Thymus (tissue), 14 donors: ENCODE results near the gene DEFB108B. TPM values are rescaled to one million over a fixed set of nuclear protein-coding genes. Genes with fewer than 3 reads are reported as not detected.
"Not testable (repeated sequence)": the region's sequence is repeated elsewhere in the genome, so short reads cannot be mapped to it uniquely, and the experiment has no call there.

Experiments
- DNase-seq, 9 donors: peaks; one replicate each; pipeline ENCODE4 v3.0.0-alpha.2; 2013; ENCODE audit warnings: low spot score in 9 of 9, low read depth in 6 of 9, missing footprints in 1 of 9
- H3K27ac ChIP-seq, 2 donors: one replicate each; pipeline ENCODE4 v1.5.1; 2013; ENCODE audit warnings: control low read depth in 1 of 2, low read depth in 1 of 2, low read length in 1 of 2, mild to moderate bottlenecking in 1 of 2, moderate library complexity in 1 of 2
- H3K27me3 ChIP-seq, 2 donors: one replicate each; pipeline ENCODE4 v1.5.1; 2013; ENCODE audit warnings: low read length in 1 of 2; ENCODE audit not compliant: control insufficient read depth in 2 of 2, insufficient read depth in 1 of 2
- H3K36me3 ChIP-seq, 2 donors: one replicate each; pipeline ENCODE4 v1.5.1; 2013; ENCODE audit warnings: low read length in 1 of 2, mild to moderate bottlenecking in 1 of 2, moderate library complexity in 1 of 2; ENCODE audit not compliant: control insufficient read depth in 2 of 2, insufficient read depth in 2 of 2
- H3K4me1 ChIP-seq, 2 donors: one replicate each; pipeline ENCODE4 v1.5.1; 2013; ENCODE audit warnings: low read length in 2 of 2; ENCODE audit not compliant: control insufficient read depth in 2 of 2, insufficient read depth in 2 of 2
- H3K4me3 ChIP-seq, 2 donors: one replicate each; pipeline ENCODE4 v1.5.1; 2013; ENCODE audit warnings: low read length in 2 of 2, control low read depth in 1 of 2, mild to moderate bottlenecking in 1 of 2
- H3K9me3 ChIP-seq, 2 donors: one replicate each; pipeline ENCODE4 v1.5.1; 2013; ENCODE audit warnings: low read length in 1 of 2, mild to moderate bottlenecking in 1 of 2; ENCODE audit not compliant: control insufficient read depth in 2 of 2, insufficient read depth in 1 of 2
- WGBS: extraction: QIAGEN DNeasy Blood & Tissue Kit; methylation state at CpG from one replicate; pipeline ENCODE4 v1.1.7; 2013; 5-methylcytosine and 5-hydroxymethylcytosine counted together
- long read RNA-seq, 10 donors: transcript quantifications; one replicate each; lab custom pipeline, GENCODE V29; 2026
- polyA plus RNA-seq: library from polyadenylated mRNA; stranded (reverse); fragments of 200-250 nt; gene quantifications from one replicate; pipeline ENCODE4 v1.2.3, GENCODE V29; 2013
- total RNA-seq: library from RNA; stranded (reverse); fragments of 120-200 nt; gene quantifications from one replicate; pipeline ENCODE4 v1.2.4, GENCODE V29; 2013
- donor health status: healthy.

DEFB108B gene, protein sequence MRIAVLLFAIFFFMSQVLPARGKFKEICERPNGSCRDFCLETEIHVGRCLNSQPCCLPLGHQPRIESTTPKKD
- not detected for total RNA-seq
- polyA plus RNA-seq, result not detected
- long read RNA-seq, donor 1, result 0 reads
- long read RNA-seq, donor 2, result 0 reads
- long read RNA-seq, donor 3, result 0 reads
- long read RNA-seq, donor 4, result 0 reads
- long read RNA-seq, donor 5, result 0 reads
- long read RNA-seq, donor 6, result 0 reads
- long read RNA-seq, donor 7, result 0 reads
- long read RNA-seq, donor 8, result 0 reads
- long read RNA-seq, donor 9, result 0 reads
- long read RNA-seq, donor 10, result 0 reads

DNA sequence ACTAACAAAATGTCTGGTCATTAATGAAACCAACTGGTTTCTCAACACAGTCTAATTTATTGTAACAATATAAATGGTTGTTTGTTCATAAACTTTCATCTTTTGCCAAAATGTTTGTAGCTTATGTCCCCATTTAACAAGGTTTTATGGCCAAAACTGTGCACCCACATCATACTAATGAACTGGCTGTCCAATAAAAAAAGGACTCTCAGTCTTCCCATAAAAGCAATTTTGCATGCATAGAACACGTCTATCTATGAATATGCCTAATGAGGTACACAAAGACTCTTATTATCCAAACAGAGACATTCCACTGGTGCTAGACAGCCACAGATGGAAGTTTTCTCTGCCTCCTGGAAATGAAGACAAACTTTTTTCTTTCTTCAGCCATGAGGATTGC is at the start of gene DEFB108B:
TSS of gene DEFB108B (plus strand) at position 390 of the 400 bp plus-strand sequence. CDS start at position 390, 0 bp downstream.
- not testable (repeated sequence) for DNase-seq, H3K9me3 ChIP-seq, H3K36me3 ChIP-seq, H3K27me3 ChIP-seq, H3K4me3 ChIP-seq, H3K27ac ChIP-seq, H3K4me1 ChIP-seq
- WGBS, result 0% methylated on average over 1 of the region's 1 CpG

DNA sequence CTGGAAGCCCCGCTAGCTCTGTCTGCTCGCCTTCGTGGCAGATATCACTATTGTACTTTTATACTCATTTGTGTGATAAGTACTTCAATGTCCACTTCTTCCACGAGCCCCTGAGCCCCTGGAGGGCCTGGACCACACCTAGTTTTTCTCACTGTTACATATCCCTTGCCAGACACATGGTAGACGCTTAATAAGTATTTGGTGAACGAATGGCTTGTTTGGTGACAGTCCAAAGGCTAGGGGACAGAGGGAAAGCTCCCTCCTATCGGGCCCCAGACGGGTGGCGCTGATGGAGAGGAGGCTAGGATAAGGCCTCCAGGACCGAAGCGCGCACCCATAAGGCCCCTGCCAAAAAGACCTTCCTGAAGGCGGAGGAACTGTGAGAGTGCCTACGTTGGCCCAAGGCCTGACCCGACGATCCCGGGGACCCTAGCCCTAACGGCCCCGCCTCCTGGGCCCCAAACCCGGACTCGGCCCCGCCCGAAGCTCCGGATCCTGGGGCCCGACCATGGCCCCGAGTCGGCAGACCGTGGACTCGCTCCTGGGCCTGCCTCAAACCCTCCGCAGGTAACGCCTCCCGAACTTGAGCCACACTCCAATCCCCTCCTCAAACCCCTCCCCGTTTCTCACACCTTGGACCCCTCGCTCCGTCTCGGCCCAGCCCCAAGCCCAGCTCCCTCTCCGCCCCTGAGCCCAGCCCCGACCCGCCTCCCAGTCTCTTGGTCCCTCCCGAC is 46.7 kb upstream of the DEFB108B start:
- WGBS, result 9% methylated on average over 40 of the region's 40 CpGs
- H3K4me1 ChIP-seq, H3K36me3 ChIP-seq, H3K27me3 ChIP-seq, H3K9me3 ChIP-seq: not testable (repeated sequence)
- Histone ChIP-seq H3K4me3 (peak overlapping the region; percentile 56 to 64), H3K27ac (peak overlapping the region; percentile 37 to 70)
- DNase-seq, result peak; percentile 30 to 82 (median 60)

DNA sequence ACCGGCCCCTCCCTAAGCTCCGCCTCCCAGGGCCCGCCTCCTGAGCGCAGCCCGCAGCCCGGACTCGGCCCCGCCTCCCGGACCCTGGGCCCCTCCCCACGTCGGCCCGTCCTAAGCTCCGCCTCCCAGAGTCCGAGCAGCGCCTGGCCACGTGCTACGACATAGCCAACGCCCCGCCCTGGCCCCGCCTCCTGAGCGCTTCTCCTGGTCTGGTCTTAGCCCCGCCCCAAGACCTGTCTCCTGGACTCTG is 46.2 kb upstream of the DEFB108B start:
- H3K27me3 ChIP-seq, H3K36me3 ChIP-seq, H3K4me1 ChIP-seq, H3K9me3 ChIP-seq: not testable (repeated sequence)
- DNase-seq, result peak; percentile 70 to 97 (median 91)
- 1% methylated on average over 22 of the region's 22 CpGs for WGBS
- Histone ChIP-seq H3K27ac (peak overlapping the region; percentile 85 to 95), H3K4me3 (peak overlapping the region; percentile 56 to 64)

DNA sequence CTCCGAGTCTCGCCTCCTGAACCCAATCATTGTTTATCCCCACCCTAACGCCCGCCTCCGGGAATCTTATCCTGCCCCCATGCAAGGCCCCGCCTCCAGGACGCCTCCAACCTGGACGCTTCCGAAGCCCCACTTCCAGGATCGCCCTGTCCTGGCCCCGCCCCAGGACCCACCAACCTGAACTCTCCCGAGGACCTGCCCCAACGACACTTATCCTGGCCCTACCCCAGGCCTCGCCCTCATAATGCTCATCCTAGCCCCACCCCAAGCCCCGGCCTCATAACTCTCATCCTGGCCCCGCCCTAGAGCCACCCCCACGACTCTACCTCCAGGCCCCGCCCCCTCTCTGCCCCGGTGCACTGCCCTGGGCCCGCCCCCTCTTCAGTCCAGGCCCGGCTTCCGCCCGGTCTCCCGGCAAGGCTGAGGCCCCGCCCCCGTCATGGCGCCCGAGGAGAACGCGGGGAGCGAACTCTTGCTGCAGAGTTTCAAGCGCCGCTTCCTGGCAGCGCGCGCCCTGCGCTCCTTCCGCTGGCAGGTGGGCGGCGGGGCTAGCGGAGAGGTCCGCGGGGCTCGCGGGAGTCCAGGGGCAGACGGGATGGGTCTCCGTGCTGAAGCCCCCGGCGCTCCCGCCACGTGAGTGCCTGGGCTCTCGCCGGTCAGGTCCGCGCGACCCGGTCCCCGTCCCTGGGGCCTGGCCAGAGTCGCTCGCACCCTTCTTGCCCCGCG is 45.7 kb upstream of the DEFB108B start:
- no peaks in the 10 kb centered on the region for H3K9me3 ChIP-seq
- peak overlapping the region; percentile 56 to 64 for H3K4me3 ChIP-seq
- peak overlapping the region; percentile 85 to 95 for H3K27ac ChIP-seq
- peaks cover 0 to 1% of the 10 kb centered on the region in 2 donors for H3K27me3 ChIP-seq
- under 1% methylated on average over 60 of the region's 62 CpGs for WGBS
- peaks cover 0 to 6% of the 10 kb centered on the region in 2 donors for H3K4me1 ChIP-seq
- H3K36me3 ChIP-seq, result no peaks in the 10 kb centered on the region
- DNase-seq, result peak; percentile 78 to 95 (median 90)

DNA sequence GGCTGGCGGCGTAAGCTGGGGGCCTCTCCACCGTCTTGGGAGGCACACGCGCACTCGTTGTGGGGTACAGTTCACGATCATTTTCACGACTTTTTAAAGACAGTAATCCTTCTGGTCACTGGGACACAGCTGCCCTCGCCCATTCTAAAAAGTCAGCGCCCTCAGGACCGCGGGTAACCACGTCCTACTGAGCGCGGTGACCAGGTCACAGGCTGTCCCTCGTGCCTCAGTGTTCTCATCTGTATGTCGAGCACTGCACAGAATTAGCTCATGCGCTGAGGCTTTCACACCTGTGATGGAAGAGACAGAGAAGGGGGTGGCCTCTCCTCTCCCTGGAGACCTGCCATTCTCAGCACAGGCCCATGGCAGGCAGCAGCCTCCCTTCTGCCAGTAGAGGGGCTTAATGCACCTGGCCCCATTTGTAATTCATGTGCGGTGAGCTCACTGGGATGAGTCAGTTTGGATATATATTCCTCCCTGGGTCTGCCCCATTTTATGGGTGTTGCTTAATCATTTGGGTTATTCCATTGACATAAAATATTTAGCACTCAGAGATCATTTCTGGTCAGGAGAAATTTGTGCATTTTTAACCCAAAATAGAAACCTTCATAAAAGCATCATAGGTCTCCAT is 45.1 kb upstream of the DEFB108B start:
- not testable (repeated sequence) for H3K9me3 ChIP-seq, H3K4me1 ChIP-seq, H3K36me3 ChIP-seq, H3K27me3 ChIP-seq
- peak overlapping the region; percentile 47 to 86 for H3K27ac ChIP-seq
- 6% methylated on average over 19 of the region's 19 CpGs for WGBS
- peak in 5 of 9 donors; percentile 4 to 51 (median 20) for DNase-seq
- peak overlapping the region; percentile 56 to 64 for H3K4me3 ChIP-seq

DNA sequence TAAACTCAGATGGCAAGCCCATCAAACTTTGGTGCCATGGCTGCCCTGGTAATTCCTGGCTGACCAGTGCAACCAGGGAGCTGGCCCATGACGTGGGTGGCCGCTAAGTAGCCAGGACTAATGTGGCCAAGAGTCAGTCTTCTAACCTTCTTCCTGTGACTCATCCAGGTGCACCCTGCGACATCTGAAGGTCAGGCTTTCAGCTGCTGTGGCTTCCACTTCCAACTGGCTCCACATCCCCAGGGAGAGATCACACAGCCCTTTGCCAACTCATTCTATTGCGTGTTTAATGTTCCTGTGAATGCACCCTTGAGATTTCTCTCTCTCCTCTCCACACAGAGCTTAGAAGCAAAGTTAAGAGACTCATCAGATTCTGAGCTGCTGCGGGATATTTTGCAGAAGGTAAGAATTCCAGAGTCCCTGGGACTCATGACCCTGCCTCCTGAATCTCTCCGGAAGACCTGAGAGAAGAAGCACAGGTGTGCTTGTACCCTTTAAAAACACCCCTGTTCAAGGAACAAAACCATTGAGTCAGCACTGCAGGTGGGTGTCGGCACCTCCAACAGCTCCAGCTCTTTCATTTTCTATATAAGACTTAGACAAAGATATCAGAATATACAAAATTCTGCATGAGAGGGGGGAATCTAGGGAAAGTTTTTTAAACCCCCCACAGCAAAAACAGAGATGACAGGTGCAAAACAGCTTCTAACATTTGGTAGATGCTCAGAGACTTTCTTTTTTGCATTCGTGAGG is 43.4 kb upstream of the DEFB108B start:
- not testable (repeated sequence) for H3K9me3 ChIP-seq, H3K4me1 ChIP-seq, H3K4me3 ChIP-seq, DNase-seq, H3K36me3 ChIP-seq, H3K27ac ChIP-seq, H3K27me3 ChIP-seq
- WGBS, result 97% methylated on average over 8 of the region's 8 CpGs

DNA sequence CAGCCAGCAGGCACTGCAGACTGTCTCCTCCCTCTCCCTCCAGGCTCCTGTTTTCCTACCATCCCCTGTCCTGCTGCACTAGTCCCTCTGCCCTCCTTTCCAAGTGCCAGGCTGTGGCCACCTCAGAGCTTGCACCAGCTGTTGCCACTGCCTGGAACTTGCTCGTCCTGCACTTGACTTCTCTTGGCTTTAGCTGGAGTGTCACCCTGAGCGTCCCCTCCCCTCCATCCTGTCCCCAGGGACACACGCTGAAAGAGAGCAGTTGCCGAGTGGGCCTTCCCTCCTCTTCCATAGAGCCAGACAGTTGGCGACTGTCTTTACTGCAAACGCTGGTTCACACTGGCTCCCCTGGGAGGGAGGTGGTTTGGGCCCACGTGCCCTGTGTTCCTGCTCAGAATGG is 41.9 kb upstream of the DEFB108B start:
- H3K4me1 ChIP-seq, H3K27ac ChIP-seq, H3K36me3 ChIP-seq, H3K4me3 ChIP-seq, DNase-seq, H3K27me3 ChIP-seq, H3K9me3 ChIP-seq: not testable (repeated sequence)
- WGBS, result 77% methylated on average over 7 of the region's 7 CpGs

DNA sequence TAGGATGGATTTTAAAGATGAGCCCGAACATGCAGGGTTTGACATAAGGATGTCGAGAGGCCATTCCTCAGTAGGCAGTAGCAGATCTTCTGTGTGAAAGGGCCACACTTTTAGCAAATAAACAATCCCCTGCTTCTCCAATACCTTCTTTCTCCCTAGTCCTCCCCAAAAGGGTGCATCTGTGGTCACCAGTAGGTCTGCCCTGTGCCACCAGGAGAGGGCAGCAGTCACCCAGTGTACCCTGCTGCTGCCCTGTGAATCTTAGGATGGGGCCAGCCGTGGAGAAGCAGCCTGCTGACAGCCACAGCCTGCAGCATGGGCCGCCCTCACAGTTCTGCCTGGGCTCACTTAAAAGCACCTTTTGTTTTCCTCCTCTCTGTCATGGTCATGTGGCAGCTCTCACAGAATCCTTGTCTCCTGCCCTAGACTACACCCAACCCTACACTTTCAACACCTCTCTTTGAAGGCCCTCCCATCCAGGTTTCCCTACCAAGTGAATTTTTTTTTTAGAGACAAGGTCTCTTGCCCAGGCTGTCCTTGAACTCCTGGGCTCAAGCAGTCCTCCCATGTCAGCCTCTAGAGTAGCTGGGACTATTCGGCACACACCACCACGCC is 40.3 kb upstream of the DEFB108B start:
- H3K36me3 ChIP-seq, H3K27me3 ChIP-seq, H3K4me1 ChIP-seq, H3K9me3 ChIP-seq, H3K4me3 ChIP-seq, H3K27ac ChIP-seq: not testable (repeated sequence)
- 78% methylated on average over 5 of the region's 6 CpGs for WGBS
- peak in 3 of 9 donors; percentile 15 to 39 (median 38) for DNase-seq
